Neural progenitor cell (in vitro differentiated cells): Measurements from ENCODE around the gene SSC5D. TPM values are rescaled to one million over a fixed set of nuclear protein-coding genes. Genes with fewer than 3 reads are reported as not detected.

Source experiments
- DNase-seq: peaks from one replicate; pipeline ENCODE4 v3.0.0-alpha.2; 2016; ENCODE audit warnings: low spot score
- H2AFZ ChIP-seq: fragments of 200-600 bp; sonication (generic); replicated peaks from 2 replicates; pipeline ENCODE4 v1.6.1; 2016; ENCODE audit warnings: antibody characterized with exemption
- H3F3A ChIP-seq: fragments of 200-600 bp; sonication (generic); 2 replicates; pipeline ENCODE4 v1.6.1; 2016; ENCODE audit warnings: antibody characterized with exemption, low read depth
- H3K27ac ChIP-seq: fragments of 200-600 bp; sonication (generic); 2 replicates; pipeline ENCODE4 v1.5.1; 2016; ENCODE audit warnings: mild to moderate bottlenecking
- H3K27me3 ChIP-seq: fragments of 200-600 bp; sonication (generic); 2 replicates; pipeline ENCODE4 v1.6.1; 2016; ENCODE audit warnings: mild to moderate bottlenecking, moderate library complexity
- H3K36me3 ChIP-seq: fragments of 200-600 bp; sonication (generic); 2 replicates; pipeline ENCODE4 v1.5.1; 2016
- H3K4me1 ChIP-seq: fragments of 200-600 bp; sonication (generic); 2 replicates; pipeline ENCODE4 v1.6.1; 2016; ENCODE audit warnings: mixed run types
- H3K4me2 ChIP-seq: fragments of 200-600 bp; sonication (generic); 2 replicates; pipeline ENCODE4 v1.6.1; 2016
- H3K4me3 ChIP-seq: fragments of 200-600 bp; sonication (generic); 2 replicates; pipeline ENCODE4 v1.5.1; 2016
- H3K79me2 ChIP-seq: fragments of 200-600 bp; sonication (generic); 2 replicates; pipeline ENCODE4 v1.6.1; 2016; ENCODE audit warnings: low read depth
- H3K9ac ChIP-seq: fragments of 200-600 bp; sonication (generic); 2 replicates; pipeline ENCODE4 v1.6.1; 2016
- H3K9me3 ChIP-seq: fragments of 200-600 bp; sonication (generic); 2 replicates; pipeline ENCODE4 v1.5.1; 2016; ENCODE audit warnings: low read depth
- H4K20me1 ChIP-seq: fragments of 200-600 bp; sonication (generic); 2 replicates; pipeline ENCODE4 v1.6.1; 2016; ENCODE audit warnings: low read depth
- H3K27ac Mint-ChIP-seq: 3 replicates; pipeline ENCODE4 v1.8.0; 2021; ENCODE audit warnings: mixed read lengths
- H3K27me3 Mint-ChIP-seq: 2 replicates; pipeline ENCODE4 v1.8.0; 2022; ENCODE audit warnings: low read depth, mild to moderate bottlenecking, inconsistent platforms, moderate library complexity, mixed read lengths; ENCODE audit not compliant: insufficient read depth
- H3K36me3 Mint-ChIP-seq: 3 replicates; pipeline ENCODE4 v1.8.0; 2021; ENCODE audit warnings: mixed read lengths
- H3K4me1 Mint-ChIP-seq: 3 replicates; pipeline ENCODE4 v1.8.0; 2021; ENCODE audit warnings: mixed read lengths
- H3K4me3 Mint-ChIP-seq: 3 replicates; pipeline ENCODE4 v1.8.0; 2021; ENCODE audit warnings: mild to moderate bottlenecking, moderate library complexity, mixed read lengths
- H3K9me3 Mint-ChIP-seq: 3 replicates; pipeline ENCODE4 v1.8.0; 2020; ENCODE audit warnings: mixed read lengths
- EZH2 ChIP-seq: fragments of 200-600 bp; sonication (generic); IDR thresholded peaks from 2 replicates; pipeline ENCODE4 v1.6.1; 2017; ENCODE audit warnings: antibody characterized with exemption, mild to moderate bottlenecking, moderate library complexity
- EZH2phosphoT487 ChIP-seq: fragments of 200-600 bp; sonication (generic); IDR thresholded peaks from 2 replicates; pipeline ENCODE4 v1.6.1; 2017; ENCODE audit warnings: antibody characterized with exemption
- total RNA-seq: library from RNA; depleted of rRNA; stranded (reverse); fragments of >200 nt; gene quantifications from 2 replicates; pipeline ENCODE4 v1.2.3, GENCODE V29; 2015; ENCODE audit warnings: low replicate concordance
- TF ChIP-seq, protein P1 (sequence below): fragments of 200-600 bp; sonication (generic); IDR thresholded peaks from 2 replicates; pipeline ENCODE4 v1.5.1; 2017; ENCODE audit warnings: antibody characterized with exemption, mild to moderate bottlenecking

Gene SSC5D
- total RNA-seq: 0.56 TPM in 1 of 2 replicates, not detected in the other

DNA sequence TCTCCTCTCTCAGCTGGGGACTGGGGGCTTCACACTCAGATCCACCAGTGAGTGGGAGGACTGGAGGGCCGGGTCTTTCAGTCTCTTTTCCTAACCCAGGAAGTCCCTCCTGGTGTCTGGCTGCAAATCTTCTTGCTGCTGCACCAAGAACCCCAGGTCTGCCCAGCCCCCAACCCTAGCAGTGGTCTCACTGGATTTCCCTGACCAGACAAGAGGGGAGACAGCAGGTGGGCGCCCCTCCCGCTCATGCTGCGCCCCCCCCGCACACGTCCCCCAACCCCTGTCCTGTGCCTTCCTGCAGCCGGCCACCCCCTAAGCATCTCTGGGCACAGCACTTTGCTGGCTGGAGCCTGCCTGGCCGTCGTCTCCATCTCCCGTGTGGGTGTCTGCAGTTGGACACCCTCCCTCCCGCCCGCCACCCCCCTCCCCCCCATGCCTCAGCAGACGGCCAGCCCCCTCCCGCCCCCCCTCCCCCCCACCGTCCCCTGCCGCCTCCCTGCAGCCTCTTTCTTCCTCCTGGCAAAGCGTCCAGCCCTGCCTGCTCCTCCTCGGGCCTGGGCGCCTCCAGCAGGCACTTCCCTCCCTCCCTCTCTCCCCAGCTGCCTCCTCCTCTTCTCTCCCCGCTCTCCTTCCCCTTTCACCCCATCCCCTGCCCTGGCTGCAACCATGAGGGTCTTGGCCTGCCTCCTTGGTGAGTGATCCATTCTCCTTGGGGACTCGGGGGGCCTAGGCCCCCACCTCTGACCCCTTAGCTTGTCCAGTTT, at the start of gene SSC5D:
Gene SSC5D (plus strand): TSS at position 513 of the 764 bp plus-strand sequence. CDS start 154 bp downstream, at position 667.
- Mint-ChIP-seq H3K4me3 (peak within 1 kb of the TSS; percentile 80), H3K27me3 (peaks cover 2% of the 10 kb centered on the region), H3K9me3 (no peaks in the 10 kb centered on the region), H3K27ac (peak within 1 kb of the TSS; percentile 84), H3K36me3 (no peaks in the 10 kb centered on the region), H3K4me1 (peaks cover 24% of the 10 kb centered on the region)
- Histone ChIP-seq H3K36me3 (no peaks in the 10 kb centered on the region), H3K9ac (no peak within 1 kb of the TSS), H3K4me1 (peaks cover 39% of the 10 kb centered on the region), H3K27ac (no peak within 1 kb of the TSS), H4K20me1 (peaks cover 25% of the 10 kb centered on the region), H3K9me3 (no peaks in the 10 kb centered on the region), H3F3A (peaks cover 24% of the 10 kb centered on the region), H3K27me3 (no peaks in the 10 kb centered on the region), H3K4me2 (peak within 1 kb of the TSS; percentile 73), H3K79me2 (peaks cover 14% of the 10 kb centered on the region), H3K4me3 (peak within 1 kb of the TSS; percentile 14), H2AFZ (no peak within 1 kb of the TSS)
- peak; percentile 61 for DNase-seq
- TF ChIP-seq EZH2 (no peak), EZH2phosphoT487 (no peak)
- TF ChIP-seq, protein P1, sequence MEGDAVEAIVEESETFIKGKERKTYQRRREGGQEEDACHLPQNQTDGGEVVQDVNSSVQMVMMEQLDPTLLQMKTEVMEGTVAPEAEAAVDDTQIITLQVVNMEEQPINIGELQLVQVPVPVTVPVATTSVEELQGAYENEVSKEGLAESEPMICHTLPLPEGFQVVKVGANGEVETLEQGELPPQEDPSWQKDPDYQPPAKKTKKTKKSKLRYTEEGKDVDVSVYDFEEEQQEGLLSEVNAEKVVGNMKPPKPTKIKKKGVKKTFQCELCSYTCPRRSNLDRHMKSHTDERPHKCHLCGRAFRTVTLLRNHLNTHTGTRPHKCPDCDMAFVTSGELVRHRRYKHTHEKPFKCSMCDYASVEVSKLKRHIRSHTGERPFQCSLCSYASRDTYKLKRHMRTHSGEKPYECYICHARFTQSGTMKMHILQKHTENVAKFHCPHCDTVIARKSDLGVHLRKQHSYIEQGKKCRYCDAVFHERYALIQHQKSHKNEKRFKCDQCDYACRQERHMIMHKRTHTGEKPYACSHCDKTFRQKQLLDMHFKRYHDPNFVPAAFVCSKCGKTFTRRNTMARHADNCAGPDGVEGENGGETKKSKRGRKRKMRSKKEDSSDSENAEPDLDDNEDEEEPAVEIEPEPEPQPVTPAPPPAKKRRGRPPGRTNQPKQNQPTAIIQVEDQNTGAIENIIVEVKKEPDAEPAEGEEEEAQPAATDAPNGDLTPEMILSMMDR: no peak

GRCh38 chr19:55439052-55439451, 49.2 kb upstream of the SSC5D start:
- no peak overlapping the region for H3K27ac Mint-ChIP-seq
- no peak overlapping the region for H3K9ac ChIP-seq
- peaks cover 5% of the 10 kb centered on the region for H3K4me1 ChIP-seq
- H3K36me3 Mint-ChIP-seq: no peaks in the 10 kb centered on the region
- no peaks in the 10 kb centered on the region for H3K9me3 ChIP-seq
- peaks cover 24% of the 10 kb centered on the region for H3K4me1 Mint-ChIP-seq
- H3K36me3 ChIP-seq: no peaks in the 10 kb centered on the region
- peaks cover 8% of the 10 kb centered on the region for H3K9me3 Mint-ChIP-seq
- TF ChIP-seq EZH2phosphoT487 (no peak), EZH2 (no peak)
- TF ChIP-seq, protein P1: no peak
- H3K27ac ChIP-seq: no peak overlapping the region
- H3K4me3 ChIP-seq: no peak overlapping the region
- peaks cover 40% of the 10 kb centered on the region for H3F3A ChIP-seq
- no peak for DNase-seq
- no peak overlapping the region for H3K4me2 ChIP-seq
- H2AFZ ChIP-seq: no peak overlapping the region
- peaks cover 71% of the 10 kb centered on the region for H3K27me3 ChIP-seq
- no peak overlapping the region for H3K4me3 Mint-ChIP-seq
- H3K27me3 Mint-ChIP-seq: peaks cover 47% of the 10 kb centered on the region
- H4K20me1 ChIP-seq: peaks cover 41% of the 10 kb centered on the region
- no peaks in the 10 kb centered on the region for H3K79me2 ChIP-seq

DNA sequence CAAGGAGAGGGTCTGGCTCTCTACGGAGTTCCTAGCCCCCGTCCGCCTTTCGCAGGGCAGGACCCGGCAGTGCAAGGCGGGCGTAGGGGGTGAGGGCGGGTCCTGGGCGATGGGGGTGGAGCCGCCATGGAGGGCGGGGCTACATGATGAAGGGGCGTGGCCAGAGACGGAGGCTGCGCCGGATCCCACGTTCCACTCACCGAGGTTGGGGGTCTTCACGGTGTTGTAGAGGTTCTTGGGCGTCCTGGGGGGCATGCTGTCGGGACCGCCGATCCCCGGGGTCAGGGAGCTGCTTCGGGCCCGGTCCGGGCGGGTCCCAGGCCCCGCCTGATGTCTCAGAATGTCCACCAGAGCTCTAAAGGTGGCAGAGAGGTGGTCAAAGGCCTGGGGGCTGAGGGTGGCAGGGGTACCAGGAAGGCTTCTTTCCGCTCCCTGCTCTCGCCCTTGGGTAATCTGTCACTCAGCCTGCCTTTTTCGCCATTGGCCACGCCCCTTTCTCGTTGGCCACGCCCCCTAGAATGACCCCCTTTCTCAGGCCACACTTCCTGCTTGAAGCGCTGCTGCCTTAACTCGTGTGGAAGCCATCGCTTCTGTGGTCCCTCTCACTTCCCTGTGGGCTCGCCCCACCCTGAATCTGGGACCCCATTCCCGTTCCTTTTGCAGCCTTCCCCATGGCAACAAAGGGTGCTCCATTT, 47.7 kb upstream of the SSC5D start:
- Mint-ChIP-seq H3K9me3 (peaks cover 11% of the 10 kb centered on the region), H3K27ac (no peak overlapping the region), H3K27me3 (peaks cover 47% of the 10 kb centered on the region), H3K4me1 (peaks cover 24% of the 10 kb centered on the region), H3K36me3 (no peaks in the 10 kb centered on the region), H3K4me3 (peak overlapping the region; percentile 68)
- Histone ChIP-seq H3K4me3 (no peak overlapping the region), H3F3A (peaks cover 30% of the 10 kb centered on the region), H3K4me1 (peaks cover 5% of the 10 kb centered on the region), H3K4me2 (peak overlapping the region; percentile 13), H3K27me3 (peaks cover 86% of the 10 kb centered on the region), H4K20me1 (peaks cover 41% of the 10 kb centered on the region), H3K27ac (no peak overlapping the region), H3K36me3 (no peaks in the 10 kb centered on the region), H2AFZ (no peak overlapping the region), H3K9ac (no peak overlapping the region), H3K79me2 (no peaks in the 10 kb centered on the region), H3K9me3 (no peaks in the 10 kb centered on the region)
- DNase-seq: peak; percentile 60
- TF ChIP-seq, protein P1: no peak
- no peak for TF ChIP-seq EZH2phosphoT487
- no peak for TF ChIP-seq EZH2
